ENCODE results near the gene PKP2. TPM values are rescaled to one million over a fixed set of nuclear protein-coding genes. Genes with fewer than 3 reads are reported as not detected.

PKP2 gene
- total and polyA plus RNA-seq, 2 donors from 2014 or later, result 4.3 to 7.6 TPM

GRCh38 chr12:32906399-32907165, 10.0 kb upstream of the PKP2 start:
- FAIRE-seq, result no peak
- no peaks in the 10 kb centered on the region for H3K27me3 ChIP-seq (ENCODE audit: control insufficient read depth, insufficient read depth, low read length)
- H3K9ac ChIP-seq (ENCODE audit: low read length in 3 of 3), result no peak overlapping the region
- DNase-seq, result no peak
- H3K9me3 ChIP-seq (ENCODE audit: control insufficient read depth in 2 of 3, insufficient read depth in 1 of 3, low read length in 3 of 3), result no peaks in the 10 kb centered on the region
- no peak overlapping the region for H3K4me3 ChIP-seq (ENCODE audit: low read length in 3 of 3)
- H3K27ac ChIP-seq (ENCODE audit: low read depth in 2 of 2, low read length in 2 of 2), result no peak overlapping the region
- intact Hi-C loops (cut with DNase I), result no loop called here
- H3K36me3 ChIP-seq (ENCODE audit: control insufficient read depth in 2 of 3, insufficient read depth in 3 of 3, low read length in 3 of 3), result no peaks in the 10 kb centered on the region
- TF ChIP-seq CTCF (IDR thresholded peaks at IDR 0.05; ENCODE audit: borderline replicate concordance, extremely low read depth, insufficient read depth), result no peak
- H3K4me1 ChIP-seq (ENCODE audit: control insufficient read depth in 2 of 3, insufficient read depth in 2 of 3, low read depth in 1 of 3, low read length in 3 of 3), result no peaks in the 10 kb centered on the region

GRCh38 chr12:32903763-32904162, 7.2 kb upstream of the PKP2 start:
- intact Hi-C loops (cut with DNase I), result no loop called here
- Histone ChIP-seq H3K27me3 (ENCODE audit: control insufficient read depth, insufficient read depth, low read length) (no peaks in the 10 kb centered on the region), H3K4me3 (ENCODE audit: low read length in 3 of 3) (no peak overlapping the region), H3K27ac (ENCODE audit: low read depth in 2 of 2, low read length in 2 of 2) (no peak overlapping the region), H3K9me3 (ENCODE audit: control insufficient read depth in 2 of 3, insufficient read depth in 1 of 3, low read length in 3 of 3) (no peaks in the 10 kb centered on the region), H3K36me3 (ENCODE audit: control insufficient read depth in 2 of 3, insufficient read depth in 3 of 3, low read length in 3 of 3) (no peaks in the 10 kb centered on the region), H3K9ac (ENCODE audit: low read length in 3 of 3) (no peak overlapping the region), H3K4me1 (ENCODE audit: control insufficient read depth in 2 of 3, insufficient read depth in 2 of 3, low read depth in 1 of 3, low read length in 3 of 3) (no peaks in the 10 kb centered on the region)
- DNase-seq (no peak), FAIRE-seq (no peak)
- no peak for TF ChIP-seq CTCF (IDR thresholded peaks at IDR 0.05; ENCODE audit: borderline replicate concordance, extremely low read depth, insufficient read depth)

- Histone ChIP-seq H3K27me3 (ENCODE audit: control insufficient read depth, insufficient read depth, low read length) (no peaks in the 10 kb centered on the region), H3K4me1 (ENCODE audit: control insufficient read depth in 2 of 3, insufficient read depth in 2 of 3, low read depth in 1 of 3, low read length in 3 of 3) (no peaks in the 10 kb centered on the region), H3K36me3 (ENCODE audit: control insufficient read depth in 2 of 3, insufficient read depth in 3 of 3, low read length in 3 of 3) (no peaks in the 10 kb centered on the region), H3K27ac (ENCODE audit: low read depth in 2 of 2, low read length in 2 of 2) (no peak overlapping the region), H3K9me3 (ENCODE audit: control insufficient read depth in 2 of 3, insufficient read depth in 1 of 3, low read length in 3 of 3) (no peaks in the 10 kb centered on the region), H3K4me3 (ENCODE audit: low read length in 3 of 3) (no peak overlapping the region), H3K9ac (ENCODE audit: low read length in 3 of 3) (no peak overlapping the region)
- FAIRE-seq, result no peak
- no peak for TF ChIP-seq CTCF (IDR thresholded peaks at IDR 0.05; ENCODE audit: borderline replicate concordance, extremely low read depth, insufficient read depth)
- no peak for DNase-seq
- intact Hi-C loops (cut with DNase I), result no loop called here
These were observed 6.7 kb upstream of the PKP2 start for GRCh38 chr12:32903318-32903717.
